Activated CD4-positive, alpha-beta T cell treated with anti-CD3 and anti-CD28 coated beads for 4 hours (primary cell): ENCODE data around the gene GPATCH1.

ENCODE experiments used
- DNase-seq, 2 donors: peaks; one replicate each; pipeline ENCODE4 v3.0.0-alpha.2; 2020

Gene GPATCH1

GRCh38 chr19:33063753-33064457, 17.1 kb upstream of the GPATCH1 start:
- DNase-seq, result no peak

GRCh38 chr19:33064458-33064791, 16.6 kb upstream of the GPATCH1 start:
- peak; percentile 6 to 8 for DNase-seq

- peak; percentile 33 to 41 for DNase-seq
Observed at GRCh38 chr19:33064792-33065550, 16.0 kb upstream of the GPATCH1 start, which contains the start of gene RHPN2. Gene RHPN2 (minus strand): TSS chr19:33064888. CDS start chr19:33064852, 36 bp downstream.

GRCh38 chr19:33066543-33066942, 14.4 kb upstream of the GPATCH1 start:
- DNase-seq, result no peak

GRCh38 chr19:33067121-33067520, 13.9 kb upstream of the GPATCH1 start:
- no peak for DNase-seq

- no peak for DNase-seq
Observed at GRCh38 chr19:33071887-33072286, 9.1 kb upstream of the GPATCH1 start.

- DNase-seq, result no peak
Observed at GRCh38 chr19:33075519-33075918, 5.5 kb upstream of the GPATCH1 start.

- DNase-seq, result no peak
Observed at GRCh38 chr19:33085570-33086128, 4.7 kb downstream of the GPATCH1 start.

- no peak for DNase-seq
Observed at GRCh38 chr19:33086955-33087354, 6.0 kb downstream of the GPATCH1 start.

GRCh38 chr19:33089010-33089409, 8.0 kb downstream of the GPATCH1 start:
- no peak for DNase-seq

GRCh38 chr19:33090179-33090578, 9.2 kb downstream of the GPATCH1 start:
- no peak for DNase-seq

GRCh38 chr19:33093420-33094210, 12.6 kb downstream of the GPATCH1 start:
- no peak for DNase-seq

- DNase-seq, result no peak
Observed at GRCh38 chr19:33094436-33095067, 13.6 kb downstream of the GPATCH1 start.

GRCh38 chr19:33096005-33096404, 15.0 kb downstream of the GPATCH1 start:
- DNase-seq, result no peak

- no peak for DNase-seq
Observed at GRCh38 chr19:33098055-33098534, 17.1 kb downstream of the GPATCH1 start.

- DNase-seq, result no peak
Observed at GRCh38 chr19:33100894-33101644, 20.1 kb downstream of the GPATCH1 start.

GRCh38 chr19:33102893-33103292, 21.9 kb downstream of the GPATCH1 start:
- no peak for DNase-seq

GRCh38 chr19:33108161-33108560, 27.2 kb downstream of the GPATCH1 start:
- DNase-seq, result no peak

- DNase-seq, result no peak
Observed at GRCh38 chr19:33110137-33110910, 29.3 kb downstream of the GPATCH1 start.

- DNase-seq, result no peak
Observed at GRCh38 chr19:33111587-33111986, 30.6 kb downstream of the GPATCH1 start.

- DNase-seq, result no peak
Observed at GRCh38 chr19:33114312-33114711, 33.3 kb downstream of the GPATCH1 start.
